HG03097 (cell line): ENCODE data around the gene LAMC1.

Experiments used
- ATAC-seq: cut with Tn5 transposase; IDR thresholded peaks from one replicate; pipeline ENCODE4 v1.9.1; 2021; ENCODE audit not compliant: unreplicated experiment, low FRiP score

LAMC1 gene

DNA sequence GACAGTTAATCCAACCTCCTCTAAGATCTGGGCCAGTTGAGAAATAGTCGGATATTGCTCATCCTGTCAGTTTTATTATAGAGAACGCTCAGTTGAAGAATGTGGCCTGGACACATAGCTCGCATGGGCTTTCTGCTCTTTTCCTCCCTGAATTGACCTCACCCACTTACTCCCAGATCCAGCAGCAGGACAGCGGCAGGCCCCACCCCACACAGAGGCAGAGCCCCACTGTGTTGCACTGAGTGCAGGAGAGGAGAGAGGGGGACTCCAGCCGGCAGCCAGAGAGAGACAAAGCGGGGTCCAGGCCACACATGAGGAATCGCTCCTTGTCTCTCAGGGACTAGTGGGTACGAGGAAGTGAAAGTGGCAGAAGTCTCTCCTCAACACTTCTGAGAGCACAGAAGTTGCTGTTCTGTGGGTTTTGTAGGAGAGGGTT, 78.6 kb downstream of the LAMC1 start:
- ATAC-seq, result no peak

- ATAC-seq, result no peak
These were observed 79.9 kb downstream of the LAMC1 start for GRCh38 chr1:183103147-183103546.

DNA sequence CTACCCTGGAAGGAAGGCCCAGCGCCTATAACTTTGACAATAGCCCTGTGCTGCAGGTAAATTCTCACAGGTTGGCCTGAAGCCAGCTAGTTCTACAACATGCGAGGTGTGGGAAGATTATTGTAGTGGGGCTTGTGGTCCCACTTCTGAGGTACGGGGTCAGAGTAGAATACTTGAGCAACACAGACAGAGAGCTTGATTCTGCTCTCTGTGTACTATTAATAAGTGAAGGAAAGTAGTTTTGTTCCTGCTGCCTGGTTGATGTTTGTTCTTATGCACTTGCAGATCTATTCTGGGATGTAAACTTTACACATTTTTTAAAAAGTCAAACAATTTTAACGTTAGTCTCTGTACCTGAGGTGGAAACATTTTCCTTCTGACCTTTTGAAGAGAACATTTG, 80.4 kb downstream of the LAMC1 start:
- no peak for ATAC-seq

GRCh38 chr1:183105449-183105848, 82.2 kb downstream of the LAMC1 start:
- no peak for ATAC-seq

- ATAC-seq, result no peak
These were observed 82.9 kb downstream of the LAMC1 start for GRCh38 chr1:183106166-183106565.

GRCh38 chr1:183106746-183107145, 83.5 kb downstream of the LAMC1 start:
- no peak for ATAC-seq

- ATAC-seq, result no peak
These were observed 87.2 kb downstream of the LAMC1 start for GRCh38 chr1:183110326-183110880.

DNA sequence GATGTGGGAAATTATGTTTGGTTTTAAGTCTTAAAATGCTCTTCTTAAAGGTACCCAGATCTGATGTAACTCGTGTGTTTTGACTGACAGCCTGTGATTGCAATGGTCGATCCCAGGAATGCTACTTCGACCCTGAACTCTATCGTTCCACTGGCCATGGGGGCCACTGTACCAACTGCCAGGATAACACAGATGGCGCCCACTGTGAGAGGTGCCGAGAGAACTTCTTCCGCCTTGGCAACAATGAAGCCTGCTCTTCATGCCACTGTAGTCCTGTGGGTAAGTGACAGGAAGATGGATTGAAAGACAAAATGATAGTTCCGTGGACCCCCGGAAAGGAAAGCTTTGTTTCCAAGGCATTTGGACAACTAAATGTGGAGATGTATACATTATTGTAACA, 91.2 kb downstream of the LAMC1 start:
- no peak for ATAC-seq

DNA sequence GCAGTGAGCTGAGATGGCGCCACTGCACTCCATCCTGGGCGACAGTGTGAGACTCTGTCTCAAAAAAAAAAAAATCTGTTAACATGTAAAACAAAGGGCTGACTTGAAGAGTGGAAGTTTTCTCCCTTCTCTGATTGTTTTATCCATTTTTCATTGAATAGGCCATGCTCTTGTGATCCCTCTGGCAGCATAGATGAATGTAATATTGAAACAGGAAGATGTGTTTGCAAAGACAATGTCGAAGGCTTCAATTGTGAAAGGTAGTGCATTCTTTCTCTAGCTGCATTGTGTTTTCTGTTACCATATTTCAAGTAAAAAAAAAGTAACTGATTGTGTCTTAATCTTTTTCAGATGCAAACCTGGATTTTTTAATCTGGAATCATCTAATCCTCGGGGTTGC, 93.2 kb downstream of the LAMC1 start:
- no peak for ATAC-seq

GRCh38 chr1:183121609-183122008, 98.4 kb downstream of the LAMC1 start:
- ATAC-seq, result no peak

DNA sequence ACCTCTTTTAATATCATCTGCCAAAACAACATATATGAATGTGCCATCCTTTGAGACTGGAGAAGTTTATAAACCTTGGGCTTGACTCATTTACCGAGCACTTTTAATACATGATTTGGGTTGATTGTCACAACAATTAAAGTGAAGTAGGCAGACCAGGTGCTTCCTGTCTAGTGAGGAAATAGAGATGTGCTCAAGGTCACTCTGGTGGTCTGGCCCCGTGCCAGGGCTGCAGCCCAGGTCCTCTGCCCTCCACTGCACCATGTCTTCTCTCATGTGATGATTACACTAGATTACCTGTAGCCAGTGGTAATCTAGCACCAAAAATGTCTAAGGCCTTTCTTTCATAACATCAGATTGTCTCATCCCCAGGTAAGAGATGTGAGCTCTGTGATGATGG, 101.0 kb downstream of the LAMC1 start:
- no peak for ATAC-seq

- no peak for ATAC-seq
These were observed 102.2 kb downstream of the LAMC1 start for GRCh38 chr1:183125279-183125999.

DNA sequence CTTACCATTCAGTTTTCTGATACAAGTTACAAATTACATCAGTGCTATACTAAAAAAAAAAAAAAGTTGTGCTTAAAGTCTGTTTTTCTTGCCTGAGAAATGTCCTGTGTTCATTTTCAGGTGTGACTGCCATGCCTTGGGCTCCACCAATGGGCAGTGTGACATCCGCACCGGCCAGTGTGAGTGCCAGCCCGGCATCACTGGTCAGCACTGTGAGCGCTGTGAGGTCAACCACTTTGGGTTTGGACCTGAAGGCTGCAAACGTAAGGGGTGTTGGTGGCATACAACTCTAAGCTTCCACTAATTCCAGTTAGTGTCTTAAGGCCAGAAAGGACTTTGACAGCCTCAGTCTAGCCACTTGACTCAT, 102.8 kb downstream of the LAMC1 start:
- ATAC-seq, result no peak

DNA sequence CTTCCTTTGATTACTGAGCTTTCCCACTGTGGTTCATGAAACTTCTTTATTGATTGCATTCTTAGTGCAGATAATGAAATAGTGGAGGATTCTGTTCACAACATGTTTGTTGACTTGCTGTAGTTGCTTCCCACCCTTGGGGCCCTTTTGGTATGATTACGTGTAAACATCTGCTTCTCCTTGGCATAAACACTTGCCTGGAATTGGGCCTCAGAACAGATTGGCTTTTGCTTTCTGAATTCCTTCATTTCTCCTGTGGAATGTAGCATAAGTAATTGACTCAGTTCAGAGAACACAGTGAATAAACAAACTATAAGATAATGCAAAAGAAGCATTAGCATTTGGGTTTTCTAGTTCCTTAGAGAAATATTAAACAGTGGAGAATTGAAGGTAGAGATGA, 103.3 kb downstream of the LAMC1 start:
- ATAC-seq, result no peak

- ATAC-seq, result no peak
These were observed 106.9 kb downstream of the LAMC1 start for GRCh38 chr1:183129921-183130690.

DNA sequence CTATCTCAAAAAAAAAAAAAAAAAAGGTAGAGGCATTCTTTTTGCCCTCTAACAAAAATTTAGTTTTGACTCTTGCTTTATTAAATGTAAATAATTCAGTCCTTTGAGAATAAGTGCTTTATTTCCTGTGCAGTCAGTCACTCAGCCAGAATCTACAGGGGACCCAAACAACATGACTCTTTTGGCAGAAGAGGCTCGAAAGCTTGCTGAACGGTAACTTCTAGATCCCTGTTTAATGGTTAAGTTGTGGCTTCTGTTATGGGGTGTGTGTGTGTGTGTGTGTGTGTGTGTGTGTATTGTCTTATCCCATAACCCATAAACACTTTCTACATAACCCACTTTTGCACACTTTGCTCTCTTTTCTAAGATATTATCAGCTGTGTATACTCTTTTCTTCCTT, 107.9 kb downstream of the LAMC1 start:
- no peak for ATAC-seq

DNA sequence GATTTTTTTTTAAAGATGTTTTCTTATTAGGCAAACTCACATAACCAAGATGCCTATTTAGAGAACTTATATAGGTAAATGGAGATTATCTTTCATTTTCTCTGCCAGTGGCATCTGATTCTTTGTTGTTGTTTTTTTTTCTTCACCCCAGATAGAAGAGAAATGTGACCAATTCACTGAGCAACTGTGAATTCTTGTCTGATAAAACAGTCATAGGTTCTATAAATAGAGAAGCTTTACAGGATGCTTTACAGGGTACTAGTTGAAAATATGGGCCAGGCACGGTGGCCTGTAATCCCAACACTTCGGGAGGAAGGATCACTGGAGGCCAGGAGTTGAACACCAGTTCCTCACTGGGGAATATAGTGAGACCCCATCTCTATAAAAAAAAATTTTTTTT, 112.1 kb downstream of the LAMC1 start:
- ATAC-seq, result no peak

- ATAC-seq, result no peak
These were observed 114.6 kb downstream of the LAMC1 start for GRCh38 chr1:183137782-183138181.

GRCh38 chr1:183138301-183138700, 115.1 kb downstream of the LAMC1 start:
- ATAC-seq, result no peak

DNA sequence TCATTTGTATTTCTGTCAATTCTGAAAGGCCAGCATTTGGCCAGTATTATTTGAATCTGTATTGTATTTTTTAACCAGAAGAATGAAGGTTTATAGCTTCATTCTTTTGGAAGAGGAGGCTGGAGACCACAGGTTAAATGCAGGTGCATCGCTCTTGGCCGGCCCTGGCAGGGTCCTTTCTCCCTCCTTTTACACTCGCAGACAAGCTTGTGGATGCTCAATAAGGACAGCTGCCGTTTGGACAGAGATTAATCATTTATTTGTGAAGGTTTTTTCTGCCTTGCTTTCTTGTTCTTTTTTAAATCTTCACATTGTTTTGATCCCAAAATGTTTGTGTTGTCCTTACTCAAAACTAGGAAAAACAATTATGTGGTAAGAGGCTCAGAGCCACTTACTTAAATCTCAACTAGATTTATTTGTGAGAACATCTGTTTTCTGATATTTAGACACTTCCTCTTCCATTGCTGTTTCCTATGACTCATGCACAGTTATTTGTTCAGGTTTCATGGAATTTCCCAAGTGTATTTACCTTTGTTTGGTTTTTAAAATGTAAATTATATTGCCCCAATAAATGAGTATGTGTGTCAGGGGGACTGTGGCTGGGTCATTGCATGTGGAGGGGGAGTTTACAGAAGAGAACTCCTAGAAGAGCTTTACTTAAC, 116.2 kb downstream of the LAMC1 start:
- no peak for ATAC-seq

DNA sequence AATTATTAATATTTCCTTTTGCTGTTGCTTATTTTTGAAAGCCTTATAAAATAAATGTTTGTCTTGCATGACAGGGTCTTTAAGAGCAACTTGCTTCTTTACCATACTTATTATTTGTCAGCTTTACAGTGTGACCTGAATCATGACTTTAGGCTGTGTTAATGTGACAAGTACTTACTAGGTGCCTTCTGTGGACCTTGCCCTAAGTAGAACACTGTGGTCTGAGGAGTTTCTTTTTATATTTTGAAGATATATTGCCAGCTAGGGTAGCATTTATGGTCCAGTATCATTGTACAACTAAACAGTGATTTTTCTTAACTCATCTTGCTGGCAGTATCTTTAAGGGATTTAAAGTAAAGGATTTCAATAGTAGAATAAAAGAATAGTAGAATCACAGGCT, 117.4 kb downstream of the LAMC1 start:
- ATAC-seq, result no peak
